OCI-LY1 (cell line): ENCODE data around the gene CELSR1.

Source experiments
- H2AFZ ChIP-seq: fragments of 200-600 bp; sonication (generic), shearing (Covaris generic); 2 replicates; pipeline ENCODE4 v1.6.0; 2014; ENCODE audit warnings: antibody characterized with exemption, mild to moderate bottlenecking, low read length
- H3F3A ChIP-seq: fragments of 200-600 bp; sonication (generic), shearing (Covaris generic); 2 replicates; pipeline ENCODE4 v1.6.0; 2014; ENCODE audit warnings: mild to moderate bottlenecking, antibody characterized with exemption, low read length, moderate library complexity; ENCODE audit not compliant: insufficient read depth
- H3K27ac ChIP-seq: fragments of 200-600 bp; sonication (generic); 2 replicates; pipeline ENCODE4 v1.5.1; 2014; ENCODE audit warnings: low read length, mixed run types, mild to moderate bottlenecking, low read depth; ENCODE audit not compliant: poor library complexity, severe bottlenecking
- H3K27me3 ChIP-seq: fragments of 200-600 bp; sonication (generic); 2 replicates; pipeline ENCODE4 v1.6.0; 2014; ENCODE audit warnings: antibody characterized with exemption, mild to moderate bottlenecking, low read length, moderate library complexity; ENCODE audit not compliant: insufficient read depth
- H3K36me3 ChIP-seq: fragments of 200-600 bp; sonication (generic); 2 replicates; pipeline ENCODE4 v1.6.1; 2014; ENCODE audit warnings: mild to moderate bottlenecking, antibody characterized with exemption, low read length, moderate library complexity, mixed read lengths; ENCODE audit not compliant: insufficient read depth
- H3K4me1 ChIP-seq: fragments of 200-600 bp; sonication (generic); 2 replicates; pipeline ENCODE4 v1.5.1; 2014; ENCODE audit warnings: mild to moderate bottlenecking, low read length, moderate library complexity; ENCODE audit not compliant: insufficient read depth, severe bottlenecking
- H3K4me2 ChIP-seq: fragments of 200-600 bp; sonication (generic), shearing (Covaris generic); 2 replicates; pipeline ENCODE4 v1.6.1; 2014; ENCODE audit warnings: low read length
- H3K4me3 ChIP-seq: fragments of 200-600 bp; sonication (generic); 2 replicates; pipeline ENCODE4 v1.5.1; 2014; ENCODE audit warnings: low read length, low read depth, mild to moderate bottlenecking, mixed read lengths; ENCODE audit not compliant: poor library complexity, severe bottlenecking
- H3K79me2 ChIP-seq: fragments of 200-600 bp; shearing (Covaris generic); 2 replicates; pipeline ENCODE4 v1.6.1; 2016; ENCODE audit warnings: mixed run types, low read length, mixed read lengths; ENCODE audit not compliant: insufficient read depth
- H3K9ac ChIP-seq: fragments of 200-600 bp; sonication (generic), shearing (Covaris generic); 2 replicates; pipeline ENCODE4 v1.6.1; 2014; ENCODE audit warnings: mild to moderate bottlenecking, low read length, mixed read lengths
- H3K9me2 ChIP-seq: fragments of 200-600 bp; sonication (generic), shearing (Covaris generic); 2 replicates; pipeline ENCODE4 v1.6.1; 2014; ENCODE audit warnings: low read depth, mild to moderate bottlenecking, low read length, mixed read lengths
- H3K9me3 ChIP-seq: fragments of 200-600 bp; shearing (Covaris generic); 2 replicates; pipeline ENCODE4 v1.6.1; 2014; ENCODE audit warnings: low read length, mixed read lengths
- H4K20me1 ChIP-seq: fragments of 200-600 bp; sonication (generic), shearing (Covaris generic); 2 replicates; pipeline ENCODE4 v1.6.0; 2016; ENCODE audit warnings: mild to moderate bottlenecking, low read length; ENCODE audit not compliant: insufficient read depth
- EZH2 ChIP-seq: fragments of 200-600 bp; sonication (generic), shearing (Covaris generic); IDR thresholded peaks from 2 replicates; pipeline ENCODE4 v1.8.0; 2017; ENCODE audit warnings: borderline replicate concordance, mixed run types, mild to moderate bottlenecking, antibody characterized with exemption, low read length, moderate library complexity, mixed read lengths
- TF ChIP-seq, protein P1 (sequence below): fragments of 200-600 bp; sonication (generic), shearing (Covaris generic); IDR thresholded peaks from 2 replicates; pipeline ENCODE4 v1.5.1; 2017; ENCODE audit warnings: mild to moderate bottlenecking, antibody characterized with exemption, low read length, moderate library complexity, mixed read lengths

Gene CELSR1

DNA sequence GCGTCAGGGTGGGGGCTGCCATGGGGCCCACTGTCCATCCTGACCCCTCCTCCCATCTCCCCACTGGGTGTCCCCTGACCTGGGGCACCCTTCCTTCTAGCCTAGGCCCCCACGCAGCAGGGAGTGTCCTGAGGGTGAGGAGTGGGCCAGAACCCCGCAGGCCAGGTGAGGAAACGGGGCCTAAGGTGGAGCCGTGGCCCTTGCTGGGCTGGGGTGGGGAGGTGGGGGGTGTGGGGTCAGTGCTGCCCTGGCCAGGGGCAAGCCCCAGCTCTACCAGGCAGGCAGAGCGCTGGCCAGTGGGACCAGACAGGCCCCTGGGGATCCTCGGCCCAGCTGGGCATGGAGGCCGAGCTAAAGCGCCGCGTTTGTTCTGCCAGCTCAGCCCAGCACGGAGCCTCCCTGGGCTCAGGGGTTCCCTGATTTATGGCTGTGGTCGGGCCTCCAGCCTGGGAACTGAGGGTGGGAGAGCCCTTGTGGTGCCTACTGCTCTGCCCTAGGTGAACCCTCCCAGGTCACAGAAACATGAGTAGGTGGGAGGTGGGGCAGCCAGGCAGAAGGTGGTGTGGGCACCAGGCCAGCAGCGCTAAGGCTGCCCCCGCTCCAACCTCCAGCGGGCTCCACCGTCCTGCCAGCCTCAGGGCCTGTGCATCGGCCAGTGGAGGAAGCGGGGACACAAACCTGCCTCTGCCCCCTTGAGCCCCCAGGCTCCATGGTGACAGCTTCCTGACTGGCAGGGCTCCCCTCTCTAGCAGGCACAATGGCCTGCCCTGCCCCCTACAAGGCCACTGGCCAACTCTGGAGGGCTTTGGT is 179.5 kb downstream of the CELSR1 start:
- H3K4me1 ChIP-seq = peaks cover 19% of the 10 kb centered on the region
- no peaks in the 10 kb centered on the region for H3K9me2 ChIP-seq
- no peak overlapping the region for H3K27ac ChIP-seq
- TF ChIP-seq, protein P1, sequence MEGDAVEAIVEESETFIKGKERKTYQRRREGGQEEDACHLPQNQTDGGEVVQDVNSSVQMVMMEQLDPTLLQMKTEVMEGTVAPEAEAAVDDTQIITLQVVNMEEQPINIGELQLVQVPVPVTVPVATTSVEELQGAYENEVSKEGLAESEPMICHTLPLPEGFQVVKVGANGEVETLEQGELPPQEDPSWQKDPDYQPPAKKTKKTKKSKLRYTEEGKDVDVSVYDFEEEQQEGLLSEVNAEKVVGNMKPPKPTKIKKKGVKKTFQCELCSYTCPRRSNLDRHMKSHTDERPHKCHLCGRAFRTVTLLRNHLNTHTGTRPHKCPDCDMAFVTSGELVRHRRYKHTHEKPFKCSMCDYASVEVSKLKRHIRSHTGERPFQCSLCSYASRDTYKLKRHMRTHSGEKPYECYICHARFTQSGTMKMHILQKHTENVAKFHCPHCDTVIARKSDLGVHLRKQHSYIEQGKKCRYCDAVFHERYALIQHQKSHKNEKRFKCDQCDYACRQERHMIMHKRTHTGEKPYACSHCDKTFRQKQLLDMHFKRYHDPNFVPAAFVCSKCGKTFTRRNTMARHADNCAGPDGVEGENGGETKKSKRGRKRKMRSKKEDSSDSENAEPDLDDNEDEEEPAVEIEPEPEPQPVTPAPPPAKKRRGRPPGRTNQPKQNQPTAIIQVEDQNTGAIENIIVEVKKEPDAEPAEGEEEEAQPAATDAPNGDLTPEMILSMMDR = no peak
- TF ChIP-seq EZH2 = no peak
- H3K9ac ChIP-seq = no peak overlapping the region
- no peaks in the 10 kb centered on the region for H3K9me3 ChIP-seq
- H3F3A ChIP-seq = no peaks in the 10 kb centered on the region
- no peak overlapping the region for H2AFZ ChIP-seq
- H3K27me3 ChIP-seq = no peaks in the 10 kb centered on the region
- no peak overlapping the region for H3K4me3 ChIP-seq
- H3K4me2 ChIP-seq = no peak overlapping the region
- H4K20me1 ChIP-seq = no peaks in the 10 kb centered on the region
- no peaks in the 10 kb centered on the region for H3K79me2 ChIP-seq
- H3K36me3 ChIP-seq = peaks cover 51% of the 10 kb centered on the region

DNA sequence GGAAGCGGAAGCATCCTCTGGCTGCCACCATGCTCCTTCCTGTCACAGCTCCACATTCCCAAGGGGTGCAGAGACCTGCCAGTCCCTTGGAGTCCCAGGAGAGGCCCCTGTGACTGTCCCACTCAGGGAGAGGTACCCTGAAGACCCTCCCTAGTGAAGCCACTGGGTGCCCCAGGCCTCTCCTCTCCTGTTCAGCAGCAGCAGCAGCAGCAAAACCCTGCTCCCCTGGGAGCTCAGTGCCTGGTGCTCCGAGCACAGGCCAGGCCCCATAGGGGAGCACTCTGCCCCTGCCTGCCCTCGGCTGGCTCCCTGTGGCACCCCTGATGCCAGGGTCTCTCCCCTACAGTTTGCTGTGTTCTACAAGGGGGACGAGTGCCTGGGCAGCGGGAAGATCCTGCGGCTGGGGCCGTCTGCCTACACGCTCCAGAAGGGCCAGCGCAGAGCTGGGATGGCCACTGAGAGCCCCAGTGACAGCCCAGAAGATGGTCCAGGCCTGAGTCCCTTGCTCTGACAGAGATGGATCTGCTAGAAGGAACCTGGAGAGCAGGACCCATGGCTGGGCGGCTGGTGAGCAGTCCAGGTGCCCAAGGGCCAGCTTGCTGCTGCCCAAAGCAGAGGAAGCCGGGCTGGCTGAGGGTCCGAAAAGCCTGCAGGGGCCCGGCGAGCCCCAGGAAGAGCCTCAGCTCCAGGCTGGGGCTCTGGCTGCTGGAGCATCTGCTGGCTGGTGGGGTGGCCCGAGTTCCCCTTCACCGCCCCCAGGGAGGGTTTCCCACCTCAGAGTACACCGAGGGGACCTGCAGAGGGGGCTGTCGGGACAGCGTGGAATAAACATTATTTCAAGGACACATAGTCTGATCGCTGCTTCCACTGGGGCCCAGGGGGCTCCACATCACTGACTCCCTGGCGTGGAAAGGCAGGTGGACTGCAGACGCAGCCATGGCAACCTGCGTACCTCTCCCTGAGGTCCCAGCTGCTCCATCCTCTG is 180.6 kb downstream of the CELSR1 start:
- Histone ChIP-seq H2AFZ (no peak overlapping the region), H3K9me2 (no peaks in the 10 kb centered on the region), H3K9ac (no peak overlapping the region), H3K4me1 (peaks cover 13% of the 10 kb centered on the region), H3F3A (no peaks in the 10 kb centered on the region), H3K36me3 (peaks cover 62% of the 10 kb centered on the region), H3K4me3 (no peak overlapping the region), H4K20me1 (no peaks in the 10 kb centered on the region), H3K4me2 (no peak overlapping the region), H3K27ac (no peak overlapping the region), H3K27me3 (no peaks in the 10 kb centered on the region), H3K79me2 (no peaks in the 10 kb centered on the region), H3K9me3 (no peaks in the 10 kb centered on the region)
- TF ChIP-seq EZH2 = no peak
- TF ChIP-seq, protein P1 = no peak

DNA sequence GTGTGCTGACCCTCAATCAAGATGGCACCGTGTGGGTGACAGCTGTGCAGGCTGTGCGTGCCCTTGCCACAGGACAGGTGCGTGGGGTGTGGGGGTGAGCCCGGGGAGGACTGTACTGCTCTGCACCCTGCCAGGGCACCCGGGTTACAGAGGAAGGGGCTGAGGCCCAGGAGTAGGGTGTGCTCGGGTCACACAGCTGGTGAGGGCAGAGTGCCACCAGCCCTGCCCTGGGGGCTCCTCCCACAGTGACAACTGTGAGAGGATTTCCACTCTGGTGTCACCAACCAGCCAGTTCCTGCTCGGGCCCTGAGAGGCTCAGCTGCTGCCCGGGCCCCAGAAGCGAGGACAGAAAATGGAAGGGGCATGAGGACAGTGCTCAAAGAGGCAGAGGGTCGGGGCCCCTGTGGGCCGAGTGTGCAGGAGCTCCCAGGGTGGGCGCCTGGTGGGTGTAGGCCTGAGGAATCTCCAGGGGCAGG is 181.4 kb downstream of the CELSR1 start:
- no peak overlapping the region for H3K4me3 ChIP-seq
- no peak overlapping the region for H3K4me2 ChIP-seq
- H3F3A ChIP-seq = no peaks in the 10 kb centered on the region
- H4K20me1 ChIP-seq = no peaks in the 10 kb centered on the region
- H3K9me2 ChIP-seq = no peaks in the 10 kb centered on the region
- no peaks in the 10 kb centered on the region for H3K9me3 ChIP-seq
- no peak overlapping the region for H3K9ac ChIP-seq
- TF ChIP-seq, protein P1 = no peak
- no peak for TF ChIP-seq EZH2
- H3K4me1 ChIP-seq = peaks cover 11% of the 10 kb centered on the region
- H3K27me3 ChIP-seq = no peaks in the 10 kb centered on the region
- no peak overlapping the region for H2AFZ ChIP-seq
- H3K27ac ChIP-seq = no peak overlapping the region
- H3K79me2 ChIP-seq = no peaks in the 10 kb centered on the region
- H3K36me3 ChIP-seq = peaks cover 70% of the 10 kb centered on the region
